BJ (cell line): ENCODE data around the gene ARMC8. TPM values are rescaled to one million over a fixed set of nuclear protein-coding genes. Genes with fewer than 3 reads are reported as not detected.

ENCODE experiments used
- CTCF ChIA-PET: fragments of 350-600 bp; formaldehyde crosslinking; extraction: SDS; loops from one replicate; lab custom pipeline; 2021; ENCODE audit warnings: antibody characterized with exemption, inconsistent platforms; lab: Yijun Ruan, JAX
- POLR2A ChIA-PET: fragments of 300-600 bp; sonication (Branson Sonifier 250); formaldehyde crosslinking; extraction: SDS; loops from one replicate; lab custom pipeline; 2021; ENCODE audit warnings: antibody characterized with exemption; lab: Charles Lee
- DNase-seq: peaks from one replicate; pipeline ENCODE4 v3.0.0-alpha.2; 2011; ENCODE audit warnings: low read depth
- H3K27me3 ChIP-seq: 2 replicates; pipeline ENCODE4 v1.6.0; 2011; ENCODE audit warnings: low read length; ENCODE audit not compliant: control insufficient read depth, insufficient read depth
- H3K36me3 ChIP-seq: 2 replicates; pipeline ENCODE4 v1.5.1; 2011; ENCODE audit warnings: low read length; ENCODE audit not compliant: control insufficient read depth, insufficient read depth
- H3K4me3 ChIP-seq: 2 replicates; pipeline ENCODE4 v1.5.1; 2011; ENCODE audit warnings: low read depth, mild to moderate bottlenecking, control low read depth, low read length
- polyA plus RNA-seq: library from polyadenylated mRNA; depleted of rRNA; stranded (reverse); fragments of >200 nt; gene quantifications from 2 replicates; pipeline ENCODE4 v1.2.3, GENCODE V29; 2011
- TF ChIP-seq, protein P1 (sequence below): IDR thresholded peaks from 2 replicates; pipeline ENCODE4 v1.5.1; 2011; ENCODE audit warnings: low read depth, mild to moderate bottlenecking, control low read depth, inconsistent platforms, low read length, moderate library complexity; ENCODE audit not compliant: insufficient read depth

ARMC8 gene
- polyA plus RNA-seq, 1 experiment: 52.7 TPM

DNA sequence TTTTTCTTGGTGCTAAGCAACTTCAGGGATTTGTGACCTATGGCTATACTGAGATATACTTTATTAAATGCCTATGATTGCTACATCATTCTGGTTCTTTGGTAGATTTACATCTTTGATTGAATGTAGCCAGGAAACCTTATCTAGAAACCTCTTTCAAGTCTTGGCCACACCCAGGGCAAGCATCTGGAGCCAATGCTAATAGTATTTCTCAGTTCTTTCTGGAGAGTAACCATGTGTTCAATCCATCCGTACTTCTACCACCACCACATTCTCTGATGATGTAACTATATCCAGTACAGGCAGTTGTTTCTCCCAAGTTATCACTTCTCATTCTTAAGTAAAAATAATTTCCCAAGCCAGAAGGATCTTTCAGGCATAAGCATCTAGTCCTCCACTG, 73.5 kb downstream of the ARMC8 start:
- DNase-seq: no peak
- TF ChIP-seq, protein P1, sequence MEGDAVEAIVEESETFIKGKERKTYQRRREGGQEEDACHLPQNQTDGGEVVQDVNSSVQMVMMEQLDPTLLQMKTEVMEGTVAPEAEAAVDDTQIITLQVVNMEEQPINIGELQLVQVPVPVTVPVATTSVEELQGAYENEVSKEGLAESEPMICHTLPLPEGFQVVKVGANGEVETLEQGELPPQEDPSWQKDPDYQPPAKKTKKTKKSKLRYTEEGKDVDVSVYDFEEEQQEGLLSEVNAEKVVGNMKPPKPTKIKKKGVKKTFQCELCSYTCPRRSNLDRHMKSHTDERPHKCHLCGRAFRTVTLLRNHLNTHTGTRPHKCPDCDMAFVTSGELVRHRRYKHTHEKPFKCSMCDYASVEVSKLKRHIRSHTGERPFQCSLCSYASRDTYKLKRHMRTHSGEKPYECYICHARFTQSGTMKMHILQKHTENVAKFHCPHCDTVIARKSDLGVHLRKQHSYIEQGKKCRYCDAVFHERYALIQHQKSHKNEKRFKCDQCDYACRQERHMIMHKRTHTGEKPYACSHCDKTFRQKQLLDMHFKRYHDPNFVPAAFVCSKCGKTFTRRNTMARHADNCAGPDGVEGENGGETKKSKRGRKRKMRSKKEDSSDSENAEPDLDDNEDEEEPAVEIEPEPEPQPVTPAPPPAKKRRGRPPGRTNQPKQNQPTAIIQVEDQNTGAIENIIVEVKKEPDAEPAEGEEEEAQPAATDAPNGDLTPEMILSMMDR: no peak
- ChIA-PET POLR2A (no interaction called here), CTCF (no interaction called here)
- Histone ChIP-seq H3K36me3 (no peaks in the 10 kb centered on the region; the same call in 1 of the 2 replicates), H3K4me3 (no peak overlapping the region), H3K27me3 (no peaks in the 10 kb centered on the region)

GRCh38 chr3:138263104-138263503, 76.0 kb downstream of the ARMC8 start:
- DNase-seq: no peak
- CTCF ChIA-PET: interaction anchor here (1.4 kb wide), 1 partner anchor 11 kb away, joined by 3 read pairs; no protein-coding TSS in a partner anchor

DNA sequence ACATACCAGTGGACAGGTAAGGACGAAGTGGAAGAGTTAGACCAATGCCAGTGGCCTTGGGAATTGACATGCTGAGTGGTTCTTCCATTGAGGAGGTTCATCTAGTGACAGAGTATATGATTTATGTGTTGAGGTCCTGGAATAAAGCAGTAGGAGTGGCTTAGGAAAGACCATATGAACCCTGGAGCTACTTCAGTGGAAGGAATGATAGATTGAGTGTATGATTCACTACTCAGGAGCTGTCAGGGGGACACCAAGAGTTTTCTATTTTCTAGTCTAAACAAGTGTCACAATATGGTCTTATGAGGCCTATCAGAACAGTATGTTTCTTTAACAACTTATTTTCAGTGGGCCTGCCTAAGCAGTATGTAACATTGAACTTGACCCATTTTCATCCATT, 78.6 kb downstream of the ARMC8 start:
- POLR2A ChIA-PET: no interaction called here
- CTCF ChIA-PET: no interaction called here
- Histone ChIP-seq H3K4me3 (no peak overlapping the region), H3K36me3 (peaks cover 1% of the 10 kb centered on the region; the same call in 1 of the 2 replicates), H3K27me3 (no peaks in the 10 kb centered on the region)
- DNase-seq: no peak
- TF ChIP-seq, protein P1: no peak

More at GRCh38 chr3:138263104-138263503, 76.0 kb downstream of the ARMC8 start:
- H3K36me3 ChIP-seq: peaks cover 1% of the 10 kb centered on the region; the same call in 1 of the 2 replicates
- TF ChIP-seq, protein P1: no peak
- no peaks in the 10 kb centered on the region for H3K27me3 ChIP-seq
- POLR2A ChIA-PET: no interaction called here
- H3K4me3 ChIP-seq: no peak overlapping the region

DNA sequence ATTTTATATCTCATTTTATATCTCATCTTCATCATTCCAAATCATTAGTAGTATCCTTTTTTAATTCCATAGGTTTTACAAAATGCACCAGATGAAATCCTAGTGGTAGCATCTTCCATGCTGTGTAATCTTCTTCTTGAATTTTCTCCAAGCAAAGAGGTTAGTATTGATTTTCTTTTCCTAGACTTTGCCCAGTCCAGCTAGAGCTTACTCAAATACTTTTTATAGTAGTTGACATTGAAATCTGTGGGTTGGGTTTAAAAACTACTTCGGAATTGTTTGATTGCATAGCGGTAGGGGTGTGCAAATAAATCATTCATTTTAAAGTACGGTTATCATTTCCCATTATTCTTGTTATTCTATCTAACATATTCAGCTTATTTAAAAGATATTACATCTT, 80.0 kb downstream of the ARMC8 start:
- Histone ChIP-seq H3K36me3 (peaks cover 1% of the 10 kb centered on the region; the same call in 1 of the 2 replicates), H3K4me3 (no peak overlapping the region), H3K27me3 (no peaks in the 10 kb centered on the region)
- TF ChIP-seq, protein P1: no peak
- ChIA-PET CTCF (no interaction called here), POLR2A (interaction anchor here (0.6 kb wide), 1 partner anchor 558 kb away, joined by 6 read pairs; no protein-coding TSS in a partner anchor)
- DNase-seq: no peak

GRCh38 chr3:138270245-138270644, 83.1 kb downstream of the ARMC8 start:
- CTCF ChIA-PET: interaction anchor here (1.0 to 1.3 kb wide), 2 partner anchors 14 to 201 kb away, joined by 3 to 4 read pairs; no protein-coding TSS in a partner anchor
- H3K36me3 ChIP-seq: peaks cover 4% of the 10 kb centered on the region
- no peak overlapping the region for H3K4me3 ChIP-seq
- TF ChIP-seq, protein P1: no peak
- POLR2A ChIA-PET: interaction anchor here (0.5 kb wide), 1 partner anchor 35 kb away, joined by 5 read pairs; no protein-coding TSS in a partner anchor
- H3K27me3 ChIP-seq: no peaks in the 10 kb centered on the region
- DNase-seq: no peak
